HG03064 (cell line): Measurements from ENCODE around the gene HIPK2.
"Not testable (repeated sequence)": the region's sequence is repeated elsewhere in the genome, so short reads cannot be mapped to it uniquely, and the experiment has no call there.

ENCODE experiments used
- ATAC-seq: cut with Tn5 transposase; IDR thresholded peaks from one replicate; pipeline ENCODE4 v1.9.1; 2021; ENCODE audit warnings: low read depth; ENCODE audit not compliant: unreplicated experiment

Gene HIPK2

GRCh38 chr7:139679731-139680594 is 97.8 kb downstream of the HIPK2 start:
- ATAC-seq: no peak

DNA sequence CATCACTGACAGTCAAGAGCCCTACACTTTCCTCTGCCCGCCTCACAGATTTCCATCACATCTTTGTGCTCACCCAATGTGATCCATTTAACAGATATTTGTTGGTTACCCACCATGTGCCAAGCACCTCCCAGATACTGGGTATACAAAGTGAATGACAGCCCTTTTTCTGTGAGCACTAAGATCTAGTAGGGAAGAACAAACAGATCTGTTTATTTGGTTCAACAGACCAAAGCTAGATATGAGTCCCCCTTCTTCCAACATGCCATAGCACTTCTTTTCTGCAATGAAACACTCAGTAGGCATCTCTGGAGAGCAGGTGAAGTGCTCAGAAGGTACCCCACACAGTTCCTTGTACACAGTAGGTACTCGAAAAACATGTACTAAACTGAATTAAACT is 101.4 kb downstream of the HIPK2 start:
- no peak for ATAC-seq

DNA sequence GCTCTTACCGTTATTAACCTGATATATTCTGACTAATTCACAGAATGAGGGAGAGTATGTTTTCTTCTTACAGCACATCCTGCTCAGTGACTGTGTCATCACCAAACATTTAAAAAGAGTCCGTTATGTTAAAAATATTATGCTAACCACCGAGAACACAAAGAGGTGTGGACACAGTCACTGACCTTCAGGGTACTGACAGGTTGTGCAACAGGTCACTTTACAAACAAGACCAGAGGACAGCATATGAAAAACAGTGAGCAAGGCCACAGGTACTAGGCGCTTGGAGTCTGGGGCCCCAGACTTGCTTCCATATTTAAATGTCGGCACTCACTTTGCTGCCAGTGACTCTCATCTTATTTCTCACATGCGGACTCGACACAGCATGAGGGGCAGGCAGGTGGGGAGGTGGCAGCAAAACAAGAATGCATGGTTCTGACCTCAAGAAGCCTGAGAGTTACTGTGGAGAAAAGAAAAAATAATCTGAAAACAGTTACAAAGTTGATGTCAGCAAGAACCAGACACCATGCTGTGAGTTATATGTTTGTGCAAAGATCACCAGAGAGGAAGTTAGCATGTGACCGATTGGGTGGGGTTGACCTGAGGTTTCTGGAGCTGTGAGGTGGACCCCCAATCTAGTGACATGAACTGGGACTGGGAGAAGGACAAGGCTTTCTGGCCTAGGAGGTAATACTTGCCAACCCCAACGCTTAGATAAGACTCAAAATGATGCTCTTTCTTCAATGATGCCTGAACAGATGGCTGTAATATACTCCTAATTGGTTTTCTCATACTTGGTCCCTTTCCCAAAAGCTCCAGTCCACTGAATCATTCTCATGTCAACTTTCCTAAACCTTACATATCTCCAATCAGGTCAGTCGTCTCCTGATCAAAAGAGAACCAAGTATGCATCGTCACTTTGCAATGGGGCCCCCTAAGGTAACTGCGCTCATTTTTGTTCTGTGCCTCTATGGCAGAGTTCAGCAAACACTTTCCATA is 102.4 kb downstream of the HIPK2 start:
- no peak for ATAC-seq

DNA sequence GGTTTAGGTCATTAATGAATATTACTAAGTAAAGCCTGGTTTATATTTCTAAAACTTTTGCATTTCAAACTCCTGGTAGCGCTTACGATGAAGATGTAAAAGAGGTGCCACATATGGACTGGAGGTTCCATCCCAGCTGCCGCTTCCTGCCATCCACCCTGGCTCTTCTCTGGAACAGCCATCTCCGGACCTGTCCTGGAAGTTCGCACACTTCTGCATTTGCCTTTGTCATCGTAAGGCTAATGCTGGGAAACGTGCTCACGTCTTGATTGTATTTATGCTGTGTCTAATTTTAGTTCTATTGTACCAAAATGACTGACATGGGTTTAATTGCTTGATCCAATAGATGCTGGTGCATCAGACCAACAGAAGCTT is 103.1 kb downstream of the HIPK2 start:
- no peak for ATAC-seq

DNA sequence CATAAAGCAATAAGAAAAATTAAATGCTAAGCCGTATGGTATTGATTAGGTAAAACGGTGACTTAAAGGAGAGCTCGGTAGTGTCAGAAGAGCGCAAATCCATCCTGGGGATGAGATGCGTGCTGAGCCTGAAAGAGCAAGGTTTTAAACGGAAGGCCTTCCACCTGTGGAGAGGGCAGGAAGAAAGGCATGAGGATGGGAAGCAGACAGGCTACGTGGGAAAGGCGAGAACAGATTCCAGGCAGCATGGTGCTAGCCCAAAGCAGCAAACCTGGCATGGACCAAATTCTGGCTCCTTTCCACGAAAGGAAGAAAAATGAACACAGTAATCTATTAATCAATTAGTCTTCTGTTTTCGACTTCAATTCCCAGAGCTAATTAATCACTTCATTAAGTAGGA is 103.5 kb downstream of the HIPK2 start:
- no peak for ATAC-seq

GRCh38 chr7:139673762-139674161 is 104.0 kb downstream of the HIPK2 start:
- ATAC-seq: no peak

DNA sequence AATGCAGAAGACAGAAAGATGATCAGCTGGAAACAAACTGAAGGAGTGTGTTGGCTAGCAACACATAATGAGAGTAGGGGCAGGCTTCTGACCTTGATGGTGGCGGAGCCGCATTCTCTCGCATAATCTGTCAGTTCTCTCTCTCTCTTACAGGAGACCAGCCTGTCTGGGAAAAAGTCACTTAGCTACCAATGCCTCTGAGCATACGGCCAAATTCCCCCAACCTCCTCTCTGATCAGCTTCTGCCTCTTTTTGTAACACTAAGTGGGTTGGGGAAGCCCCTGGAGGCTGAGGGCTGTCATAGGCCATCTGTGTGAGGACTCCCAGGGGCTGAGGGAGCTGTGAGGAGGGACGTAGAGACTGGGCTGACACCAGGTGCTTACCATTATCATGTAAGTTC is 104.6 kb downstream of the HIPK2 start:
- ATAC-seq: peak; percentile 86

DNA sequence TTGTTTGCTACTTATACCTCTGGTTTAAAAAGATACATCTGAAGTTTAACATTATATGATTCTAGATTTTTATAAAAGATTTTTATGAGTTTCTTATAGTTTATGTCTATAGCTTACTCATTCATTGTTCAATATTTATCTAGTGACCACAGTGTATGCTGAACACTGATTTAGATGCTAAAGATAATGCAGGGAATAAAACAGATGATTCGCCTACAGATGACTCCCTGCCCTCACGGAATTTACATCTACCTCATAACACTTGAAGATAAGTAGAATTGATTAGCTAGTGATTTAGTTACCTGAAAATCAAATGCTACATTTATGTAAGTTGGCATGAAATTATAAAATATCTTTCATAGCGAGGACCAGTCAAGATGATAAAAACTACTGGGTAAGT is 105.8 kb downstream of the HIPK2 start:
- ATAC-seq: no peak

- not testable (repeated sequence) for ATAC-seq
Measured at GRCh38 chr7:139670662-139671061, 107.1 kb downstream of the HIPK2 start.

DNA sequence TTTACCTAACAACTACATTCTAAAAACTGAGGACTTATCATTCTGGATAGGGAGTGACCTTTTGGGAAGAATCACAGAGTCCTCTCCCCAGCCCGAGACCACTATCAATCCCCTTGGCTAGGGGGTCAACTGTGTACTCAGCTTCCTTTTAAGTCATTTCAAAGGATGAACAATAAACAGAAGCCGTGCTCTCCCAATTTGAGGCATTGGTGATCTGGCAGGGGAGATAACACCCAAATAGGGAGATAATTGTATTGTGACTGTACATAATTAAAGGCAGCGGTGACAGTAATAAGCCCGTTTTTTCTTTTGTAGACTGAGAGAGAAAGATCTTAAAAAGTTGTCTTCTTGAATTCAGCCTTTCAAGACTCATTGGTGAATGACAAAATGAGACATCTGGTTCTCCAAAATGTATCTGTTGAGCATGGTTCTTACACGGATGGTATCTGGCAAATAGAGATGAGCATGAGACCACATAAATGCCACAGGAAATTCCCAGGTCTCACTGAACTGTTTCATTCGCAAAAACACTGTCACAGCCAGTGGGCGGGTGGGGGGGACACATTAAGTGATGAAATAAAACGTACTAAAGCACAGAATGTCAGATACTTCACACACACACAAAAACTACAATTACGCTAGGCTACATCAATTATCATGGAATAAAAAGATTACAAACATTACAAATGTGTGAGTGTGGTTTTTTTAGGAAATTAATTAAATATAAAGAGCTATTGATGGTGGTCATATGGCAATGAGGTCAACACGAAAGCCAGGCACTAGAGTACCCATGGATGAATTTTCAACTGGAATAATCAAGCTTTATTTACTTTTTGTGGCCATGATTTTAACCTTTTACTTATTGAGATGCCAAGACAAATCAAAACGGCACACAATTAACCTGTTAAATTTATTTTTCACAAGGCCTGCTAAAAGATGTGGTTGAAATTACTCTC is 108.4 kb downstream of the HIPK2 start:
- no peak for ATAC-seq

- no peak for ATAC-seq
Measured at GRCh38 chr7:139667377-139667776, 110.4 kb downstream of the HIPK2 start.

DNA sequence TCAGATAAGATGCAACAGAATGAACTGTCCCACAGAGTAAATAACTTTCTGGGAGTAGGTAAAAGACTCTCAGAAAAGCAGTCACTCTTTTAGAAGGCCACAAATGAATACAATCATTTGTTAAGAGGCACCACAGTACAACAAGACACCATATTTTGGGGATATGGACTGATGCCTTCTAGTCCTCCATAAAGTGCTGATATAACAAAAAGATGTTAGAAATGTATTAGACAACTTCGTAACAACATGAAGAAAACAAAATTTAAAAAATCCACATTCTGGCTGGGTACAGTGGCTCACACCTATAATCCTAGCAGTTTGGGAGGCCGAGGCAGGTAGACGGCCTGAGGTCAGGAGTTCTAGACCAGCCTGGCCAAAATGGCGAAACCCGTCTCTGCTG is 111.3 kb downstream of the HIPK2 start:
- ATAC-seq: no peak

DNA sequence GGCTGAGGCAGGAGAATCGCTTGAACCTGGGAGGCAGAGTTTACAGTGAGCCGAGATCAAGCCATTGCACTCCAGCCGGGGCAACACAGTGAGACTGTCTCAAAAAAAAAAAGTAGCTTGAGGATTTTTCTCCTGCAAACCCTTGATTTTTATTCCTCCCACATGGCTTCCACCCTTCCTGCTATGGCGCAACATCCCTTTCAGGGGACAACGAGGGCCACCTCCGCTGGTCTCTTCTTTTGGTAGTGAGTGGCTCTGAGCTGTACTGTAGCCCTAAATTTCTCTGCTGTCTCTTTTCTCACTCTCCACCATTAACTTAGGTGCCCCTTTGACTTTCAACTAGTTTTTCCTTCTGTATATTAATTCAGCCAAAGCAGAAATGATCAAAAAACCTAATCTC is 113.4 kb downstream of the HIPK2 start:
- no peak for ATAC-seq

GRCh38 chr7:139663608-139664177 is 114.1 kb downstream of the HIPK2 start:
- no peak for ATAC-seq

DNA sequence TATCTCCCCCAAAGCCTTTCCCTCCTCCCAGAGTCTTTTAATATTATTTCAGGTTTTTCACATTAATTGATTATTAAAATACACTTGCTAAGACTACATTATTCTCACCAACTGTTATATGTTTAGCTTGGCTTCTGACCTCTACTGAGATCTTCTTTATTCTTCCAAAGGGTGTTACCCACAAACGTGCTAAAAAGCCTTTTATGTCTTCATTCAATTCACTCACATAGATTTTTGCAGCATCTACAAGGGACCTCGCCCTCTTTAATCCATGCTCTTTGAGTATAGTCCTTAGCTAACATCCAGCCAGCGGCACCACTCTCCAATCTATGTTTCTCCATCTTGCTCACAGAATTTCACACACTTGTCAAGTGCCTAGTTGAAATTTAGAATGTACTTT is 115.9 kb downstream of the HIPK2 start:
- ATAC-seq: no peak

DNA sequence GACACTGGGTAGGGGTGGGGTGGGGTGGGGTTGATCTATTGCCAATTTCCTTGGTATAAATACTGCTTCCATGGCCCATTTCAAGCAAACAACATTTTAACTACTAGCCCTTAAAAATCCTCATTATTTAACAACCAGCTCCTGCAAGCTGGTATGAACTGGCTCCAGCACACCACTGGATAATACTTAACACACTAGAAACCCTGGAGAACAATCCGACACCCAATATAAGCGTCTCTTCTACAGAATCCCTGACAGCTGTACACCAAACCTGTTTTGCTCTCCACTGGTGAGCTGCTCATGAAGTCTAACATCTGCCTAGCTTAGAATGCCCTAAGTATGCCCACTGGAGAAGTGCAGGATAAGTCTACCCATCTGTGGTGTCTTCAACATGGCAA is 116.8 kb downstream of the HIPK2 start:
- no peak for ATAC-seq

DNA sequence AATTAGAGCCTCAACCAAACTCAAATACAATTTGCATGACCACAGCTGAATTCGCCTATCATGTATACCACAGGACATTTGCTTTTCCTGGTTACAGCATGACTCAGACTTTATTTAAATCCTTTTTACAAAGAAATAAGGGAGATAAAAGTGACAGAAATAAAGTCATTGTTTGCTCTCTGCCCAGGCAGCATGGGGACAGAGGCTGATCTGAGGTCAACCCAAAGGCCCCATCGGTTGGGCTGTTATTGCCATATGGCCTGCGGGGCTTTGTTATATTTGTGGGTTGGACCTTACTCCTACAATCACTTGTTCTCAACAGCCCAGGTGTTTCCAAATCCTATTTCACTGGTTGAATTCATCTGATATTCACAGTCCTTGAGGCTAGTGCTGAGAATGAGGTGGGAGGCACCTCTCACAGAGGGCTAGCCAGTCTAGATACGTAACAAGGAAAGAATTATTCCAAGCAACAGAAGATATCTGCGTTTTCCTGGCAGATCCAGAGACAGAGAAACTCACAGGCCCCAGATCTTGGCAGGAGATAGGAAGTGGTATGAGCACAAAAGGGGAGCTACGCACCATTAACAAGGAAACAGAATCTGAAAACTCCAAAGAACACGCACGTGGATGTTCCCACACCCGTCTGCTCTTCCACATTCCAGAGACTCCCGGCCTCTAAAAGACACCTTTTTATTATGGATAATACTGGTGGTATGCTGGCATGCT is 117.3 kb downstream of the HIPK2 start:
- ATAC-seq: no peak

- no peak for ATAC-seq
Measured at GRCh38 chr7:139659922-139660316, 117.9 kb downstream of the HIPK2 start.

DNA sequence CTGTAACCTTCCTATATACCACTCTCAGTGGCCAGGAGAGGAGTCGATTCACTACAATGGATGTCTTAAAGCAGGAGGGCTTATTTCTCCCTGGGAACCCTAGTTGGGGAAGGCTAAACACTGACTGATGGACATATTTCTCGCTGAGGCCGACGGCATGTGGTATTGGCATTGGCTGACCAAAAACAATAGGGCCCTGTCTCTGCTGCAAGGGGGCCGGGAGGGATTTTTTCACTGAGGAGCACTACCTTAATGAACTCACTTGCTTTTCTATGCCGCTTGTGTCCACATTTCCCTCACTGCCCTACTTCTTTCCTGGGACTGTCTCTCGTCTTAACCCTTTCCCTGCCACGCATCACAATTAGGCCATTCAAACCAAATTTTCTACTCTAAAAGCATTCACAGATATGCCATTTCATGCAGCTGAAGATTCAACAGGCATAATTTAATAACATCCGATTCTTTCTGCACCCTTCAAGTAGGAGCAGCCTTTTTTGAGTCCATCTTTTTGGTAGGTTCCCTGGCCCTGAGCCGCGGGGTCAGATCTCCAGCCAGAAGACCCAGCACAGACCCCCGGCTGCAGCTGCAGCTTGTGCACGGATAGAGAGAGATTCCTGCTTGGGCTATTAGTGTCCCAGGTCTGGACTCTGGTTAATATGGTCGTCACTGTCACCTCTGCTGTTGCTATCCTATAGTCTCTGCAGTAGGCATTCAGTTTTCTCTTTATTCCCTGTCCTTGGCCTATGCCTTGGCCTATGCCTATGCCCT is 118.7 kb downstream of the HIPK2 start:
- ATAC-seq: no peak
